PC-3 (cell line): Measurements from ENCODE around the gene PATL1.

Source experiments
- CTCF ChIP-seq: fragments of 300-600 bp; sonication (generic); conservative IDR thresholded peaks from 2 replicates; pipeline ENCODE4 v1.5.1; 2017; ENCODE audit warnings: antibody characterized with exemption, low read depth, mild to moderate bottlenecking, low read length
- EZH2 ChIP-seq: fragments of 300-600 bp; sonication (generic); IDR thresholded peaks from one replicate; pipeline ENCODE4 v1.6.1; 2017; ENCODE audit warnings: antibody characterized with exemption, mild to moderate bottlenecking, low read length; ENCODE audit not compliant: unreplicated experiment
- EZH2phosphoT487 ChIP-seq: fragments of 300-600 bp; sonication (generic); IDR thresholded peaks from 2 replicates; pipeline ENCODE4 v1.6.1; 2018; ENCODE audit warnings: mild to moderate bottlenecking, antibody characterized with exemption, low read length, borderline replicate concordance

GRCh38 chr11:59625703-59626102, 43.1 kb downstream of the PATL1 start:
- TF ChIP-seq EZH2 (no peak), CTCF (no peak), EZH2phosphoT487 (no peak)
